GM18517 (cell line): ENCODE data around the gene DDB1.

Experiments used
- ATAC-seq: cut with Tn5 transposase; IDR thresholded peaks from one replicate; pipeline ENCODE4 v1.9.1; 2021; ENCODE audit warnings: mild to moderate bottlenecking, moderate library complexity; ENCODE audit not compliant: unreplicated experiment

DDB1 gene

DNA sequence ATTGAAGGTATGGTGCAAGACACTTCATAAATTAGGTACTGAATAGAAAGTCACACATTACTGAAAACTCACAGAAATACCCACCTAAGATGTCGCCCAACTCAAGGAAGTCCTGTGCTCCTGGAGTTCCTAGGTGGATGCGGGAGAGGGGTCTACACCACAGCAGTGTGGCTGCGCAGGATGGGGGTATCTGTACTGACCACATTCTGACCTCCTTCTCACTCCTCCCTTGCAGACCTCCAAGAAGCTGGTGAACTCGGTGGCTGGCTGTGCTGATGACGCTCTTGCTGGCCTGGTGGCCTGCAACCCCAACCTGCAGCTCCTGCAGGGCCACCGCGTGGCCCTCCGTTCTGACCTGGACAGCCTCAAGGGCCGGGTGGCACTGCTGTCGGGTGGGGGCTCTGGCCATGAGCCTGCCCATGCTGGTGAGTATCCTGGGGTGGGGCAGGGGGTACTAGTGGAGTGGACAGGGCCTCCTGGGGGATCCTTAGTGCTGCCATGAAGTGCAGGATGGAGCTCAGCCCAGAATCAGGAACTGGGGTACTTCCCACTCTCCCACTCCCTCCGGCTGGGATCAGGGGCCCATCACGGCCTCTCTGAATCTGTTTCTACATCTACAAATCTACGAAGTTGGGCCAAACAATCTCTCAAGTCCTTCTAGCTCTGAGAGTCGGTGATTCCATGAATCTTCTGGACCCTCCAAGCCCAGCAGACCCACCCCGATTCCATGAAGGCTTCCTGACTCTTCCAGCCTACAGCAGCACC, 5.0 kb upstream of the DDB1 start:
- no peak for ATAC-seq

DNA sequence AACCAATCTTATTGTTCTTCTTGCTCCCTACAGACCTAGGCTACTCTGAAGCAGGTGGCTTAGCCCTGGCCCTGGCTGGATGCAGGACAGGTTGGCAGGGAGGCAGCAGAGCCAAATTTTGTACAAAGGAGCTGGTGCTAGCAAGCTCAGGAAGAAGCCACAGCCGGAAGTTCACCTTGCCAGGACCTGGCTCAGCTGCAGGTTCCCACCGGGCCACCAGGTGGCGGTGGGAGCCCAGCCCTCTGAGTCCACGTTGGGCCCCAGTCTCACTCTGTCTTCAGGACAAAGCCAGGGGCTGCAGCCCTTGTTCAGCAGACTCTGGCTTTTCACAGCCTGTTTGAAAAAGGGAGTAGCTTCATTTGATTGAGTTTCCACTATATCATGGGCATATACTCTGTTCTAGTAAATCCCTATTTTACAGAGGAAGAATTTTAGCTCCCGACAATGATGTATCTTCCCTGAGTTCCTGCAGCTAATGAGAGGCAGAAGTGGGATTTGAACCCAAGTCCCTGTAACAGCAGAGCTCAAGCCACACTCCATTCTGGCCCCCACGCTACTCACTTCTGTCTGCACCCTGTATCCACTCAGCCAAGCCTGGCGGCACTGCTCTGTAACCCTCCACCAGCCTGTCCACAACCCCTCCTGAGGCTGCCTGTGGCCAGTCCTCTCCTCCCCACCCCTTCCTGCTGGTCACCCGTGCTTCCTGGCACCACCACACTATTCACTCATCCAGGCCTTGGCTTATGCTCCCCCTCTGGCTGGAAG, 3.4 kb upstream of the DDB1 start:
- no peak for ATAC-seq

GRCh38 chr11:61335355-61335710, 2.4 kb upstream of the DDB1 start:
- ATAC-seq: no peak

GRCh38 chr11:61334434-61335354, 1.8 kb upstream of the DDB1 start:
- no peak for ATAC-seq

DNA sequence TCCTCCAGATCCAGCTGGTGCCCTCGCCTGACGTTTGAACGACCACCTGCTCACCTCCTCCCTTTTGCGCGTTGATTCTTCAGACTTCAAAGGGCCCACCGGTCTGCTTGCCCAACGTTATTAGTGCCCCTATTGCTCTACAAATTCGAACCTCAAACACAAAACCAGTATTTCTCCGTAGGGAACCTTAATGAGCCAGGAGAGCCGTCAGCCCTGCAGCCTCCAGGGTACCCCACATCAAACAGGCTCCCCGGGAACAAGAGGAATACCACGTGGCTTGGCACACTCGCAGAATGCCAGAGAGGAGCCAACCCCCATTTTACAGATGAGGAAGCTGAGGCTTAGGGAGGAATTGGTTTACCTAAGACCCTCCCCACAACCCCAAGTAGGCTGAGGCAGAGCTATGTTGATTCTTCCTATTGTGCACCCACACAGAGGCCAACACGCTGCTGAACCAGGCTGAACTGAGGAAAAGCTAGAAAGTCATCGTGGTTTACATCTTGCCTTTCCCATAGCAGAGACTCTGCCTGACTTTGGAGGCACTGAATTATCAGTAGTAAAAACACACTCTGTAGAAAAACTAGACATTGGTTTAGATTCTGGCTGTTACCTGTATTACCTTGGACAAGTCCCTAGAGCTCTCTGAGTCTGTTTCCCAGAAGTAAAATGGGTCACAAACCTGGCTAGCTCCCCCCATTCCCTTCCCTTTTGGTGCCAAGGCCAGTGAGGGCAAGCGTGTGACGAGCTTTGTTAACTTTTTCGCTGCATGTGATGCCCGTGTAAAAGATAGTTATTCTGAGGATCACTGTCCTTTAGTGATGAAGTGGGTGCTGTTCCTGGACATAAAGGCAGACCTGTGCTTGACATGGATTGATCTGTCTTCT, 887 bp upstream of the DDB1 start:
- ATAC-seq: peak; percentile 7

- ATAC-seq: no peak
These were observed 566 bp downstream of the DDB1 start for GRCh38 chr11:61332281-61332796.

DNA sequence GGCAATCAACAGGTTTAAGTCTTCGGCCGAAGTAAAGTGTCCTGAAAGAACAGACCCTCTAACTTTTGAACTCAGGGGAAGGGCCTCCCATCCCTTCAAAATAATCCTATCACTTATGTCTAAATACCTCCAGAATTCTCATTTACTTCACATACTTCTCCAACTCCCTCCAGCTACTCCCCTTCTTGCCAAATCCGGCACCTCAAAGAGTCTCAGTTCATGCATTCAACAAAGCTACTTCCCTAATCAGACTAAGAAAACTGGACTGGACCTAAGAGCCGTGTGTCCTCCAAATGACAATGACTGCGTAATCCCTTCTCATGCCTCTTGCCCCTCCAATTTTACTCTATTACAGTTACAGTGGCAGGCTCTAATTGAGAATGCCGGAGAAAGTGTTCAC, 1.3 kb downstream of the DDB1 start:
- no peak for ATAC-seq

DNA sequence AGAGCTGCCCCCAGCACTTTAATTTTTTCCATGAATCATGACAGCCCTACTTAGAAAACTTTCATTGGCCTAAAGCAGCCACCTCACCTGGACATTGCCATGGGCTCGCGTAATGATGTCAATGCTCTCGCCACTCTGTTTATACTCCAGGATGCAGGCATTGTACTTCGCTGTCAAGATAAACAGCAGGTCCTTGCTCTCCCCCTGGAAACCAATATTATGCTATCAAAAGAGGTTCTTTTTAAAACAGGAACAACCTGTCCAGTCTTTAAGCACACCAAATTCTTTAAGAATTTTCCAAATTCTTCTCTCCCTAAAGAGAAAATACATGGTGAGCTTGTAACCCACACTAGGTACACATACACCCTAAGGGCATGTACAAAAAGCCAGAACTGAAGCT, 3.0 kb downstream of the DDB1 start:
- no peak for ATAC-seq

GRCh38 chr11:61328351-61328750, 4.6 kb downstream of the DDB1 start:
- no peak for ATAC-seq

- no peak for ATAC-seq
These were observed 5.2 kb downstream of the DDB1 start for GRCh38 chr11:61327669-61328071.

DNA sequence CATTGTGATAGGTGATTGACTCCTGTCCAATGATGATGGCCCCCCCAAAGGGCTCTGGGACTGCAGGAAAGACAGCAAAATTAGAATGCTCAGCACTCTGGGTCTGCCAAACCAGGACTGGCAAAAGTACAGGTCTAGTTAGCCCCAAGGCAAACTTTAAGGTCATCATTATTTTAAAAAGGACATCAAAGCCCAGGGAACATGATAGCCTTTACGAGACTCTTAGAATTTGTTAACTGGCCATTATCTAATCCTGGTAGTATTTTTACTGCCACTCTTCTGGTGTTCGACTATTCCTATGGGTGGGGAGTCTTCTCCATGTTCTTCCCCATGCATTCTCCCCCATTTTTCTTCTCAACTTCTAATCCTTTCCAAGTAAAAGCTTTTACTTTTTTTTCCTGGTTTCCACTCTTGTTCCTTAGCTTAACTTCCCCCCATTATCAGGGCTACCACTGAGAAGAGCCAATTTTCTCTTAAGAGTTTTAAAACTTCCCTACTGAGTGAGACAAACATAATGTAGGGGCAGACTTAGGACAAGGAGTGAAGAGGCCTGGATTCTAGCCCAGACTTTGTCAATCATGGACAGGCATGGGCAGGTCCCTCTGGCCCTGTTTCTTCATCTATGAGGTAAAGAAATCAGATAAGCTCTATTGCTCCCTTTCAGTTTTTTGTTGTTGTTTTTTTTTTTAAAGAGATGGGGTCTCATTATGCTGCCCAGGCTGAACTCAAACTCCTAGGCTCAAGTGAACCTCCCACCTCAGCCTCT, 7.1 kb downstream of the DDB1 start:
- no peak for ATAC-seq

DNA sequence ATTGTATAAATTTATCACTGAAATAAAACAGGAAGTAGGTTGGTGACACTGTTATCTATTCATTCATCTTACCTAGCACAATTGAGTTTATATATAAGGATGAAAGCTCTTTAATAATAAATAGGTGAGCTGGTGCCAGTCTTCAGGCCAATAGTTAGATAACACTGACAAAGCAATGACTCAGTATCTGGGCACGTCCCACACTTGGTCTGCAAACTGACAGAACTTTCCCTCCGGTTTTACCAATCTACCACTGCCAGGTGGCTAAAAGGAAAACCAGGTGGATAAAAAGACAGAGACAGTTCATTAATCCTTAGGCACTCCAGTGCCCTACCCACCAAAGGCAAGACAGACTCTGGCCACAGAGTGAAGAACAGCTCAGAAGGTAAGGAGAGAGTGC, 17.6 kb downstream of the DDB1 start:
- no peak for ATAC-seq

DNA sequence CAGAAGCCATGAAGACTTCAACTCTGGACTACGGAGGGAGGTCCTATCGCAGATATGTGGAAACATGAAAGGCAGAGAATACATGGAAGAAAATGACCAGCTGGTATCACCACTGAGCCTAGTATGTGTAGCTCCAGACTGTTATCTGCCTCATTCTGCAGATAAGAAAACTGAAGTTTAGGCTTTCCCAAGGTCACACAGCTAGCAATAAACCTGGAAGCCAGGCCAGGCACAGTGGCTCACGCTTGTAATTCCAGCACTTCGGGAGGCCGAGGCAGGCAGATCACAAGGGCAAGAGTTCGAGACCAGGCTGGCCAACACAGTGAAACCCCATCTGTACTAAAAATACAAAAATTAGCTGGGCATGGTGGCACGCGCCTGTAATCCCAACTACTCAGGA, 22.2 kb downstream of the DDB1 start:
- ATAC-seq: no peak

GRCh38 chr11:61309739-61310138, 23.2 kb downstream of the DDB1 start:
- no peak for ATAC-seq

DNA sequence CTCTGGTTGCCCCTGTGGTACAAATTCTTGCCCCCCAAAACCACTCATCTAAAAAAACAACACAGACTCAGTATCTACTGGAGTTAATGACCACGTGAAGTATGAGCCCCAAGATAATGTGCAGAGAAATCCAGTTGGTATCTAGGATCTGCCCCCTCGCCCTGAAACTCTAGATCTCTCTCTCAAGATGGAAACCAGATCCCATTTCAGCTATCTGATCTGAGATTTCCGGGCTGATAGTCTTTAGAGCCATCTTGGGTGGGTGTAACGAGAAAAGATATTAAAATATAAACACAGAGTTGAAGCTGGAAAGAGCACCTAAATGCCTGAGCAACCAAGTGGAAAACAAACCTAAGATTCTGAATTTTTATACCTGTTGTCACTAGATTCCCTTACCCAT, 23.8 kb downstream of the DDB1 start:
- ATAC-seq: no peak

- no peak for ATAC-seq
These were observed 25.6 kb downstream of the DDB1 start for GRCh38 chr11:61307354-61307753.

DNA sequence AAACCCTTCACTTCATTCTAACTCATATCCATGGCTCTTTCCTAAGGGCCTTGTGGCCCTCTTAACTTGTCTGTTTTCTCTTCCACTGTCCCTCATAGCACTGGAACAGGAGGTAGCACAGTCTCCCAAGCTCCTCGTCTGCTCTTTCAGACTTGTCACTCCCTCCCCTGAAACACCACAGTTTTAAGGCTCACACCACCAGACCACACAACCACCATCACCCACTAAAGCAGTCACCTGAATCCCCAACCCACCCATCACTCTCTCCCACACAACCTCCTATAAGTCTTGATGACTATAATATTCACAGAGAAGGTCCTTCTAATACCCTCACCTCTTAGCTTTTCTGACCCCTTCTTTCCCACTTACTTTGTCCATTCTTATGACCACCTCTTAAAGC, 26.7 kb downstream of the DDB1 start:
- ATAC-seq: no peak

DNA sequence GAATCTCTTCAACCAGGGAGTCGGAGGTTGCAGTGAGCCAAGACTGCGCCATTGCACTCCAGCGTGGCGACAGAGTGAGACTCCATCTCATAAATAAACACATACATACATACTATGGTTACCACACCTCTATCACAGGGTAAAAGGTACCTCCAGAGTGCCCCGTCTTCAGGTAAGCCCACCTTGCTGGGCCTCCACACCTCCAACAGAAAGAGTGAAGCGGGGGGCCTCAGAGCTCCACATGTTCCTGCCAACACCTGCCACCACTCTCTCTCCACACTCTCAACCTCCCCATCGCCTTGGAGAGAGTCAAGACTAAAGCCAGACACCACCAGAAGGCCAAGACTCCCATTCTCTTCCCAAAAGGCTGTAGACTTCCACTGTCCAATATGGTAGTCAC, 27.5 kb downstream of the DDB1 start:
- no peak for ATAC-seq

DNA sequence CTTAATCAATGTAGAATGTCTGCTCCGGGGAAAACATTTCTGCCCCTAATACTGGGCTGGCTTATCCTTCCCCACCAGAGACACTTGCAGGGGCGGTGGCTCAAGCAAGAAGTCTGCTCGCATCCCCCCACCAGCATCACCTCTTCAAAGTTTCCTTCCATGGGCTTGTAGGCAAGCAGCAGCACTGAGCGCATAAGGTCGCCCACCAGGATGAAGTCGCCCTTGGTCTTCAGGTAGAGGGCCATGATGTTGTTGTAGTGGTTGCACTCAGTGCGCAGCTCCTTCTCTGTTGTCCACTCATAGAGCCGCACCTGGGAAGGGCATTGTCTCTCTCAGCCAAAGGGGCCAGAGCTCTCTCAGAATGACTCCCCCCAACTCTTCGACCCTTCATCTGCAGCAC, 29.2 kb downstream of the DDB1 start:
- no peak for ATAC-seq

- no peak for ATAC-seq
These were observed 30.4 kb downstream of the DDB1 start for GRCh38 chr11:61302550-61302949.
